ENCODE results near the gene PFKFB4.

DNA sequence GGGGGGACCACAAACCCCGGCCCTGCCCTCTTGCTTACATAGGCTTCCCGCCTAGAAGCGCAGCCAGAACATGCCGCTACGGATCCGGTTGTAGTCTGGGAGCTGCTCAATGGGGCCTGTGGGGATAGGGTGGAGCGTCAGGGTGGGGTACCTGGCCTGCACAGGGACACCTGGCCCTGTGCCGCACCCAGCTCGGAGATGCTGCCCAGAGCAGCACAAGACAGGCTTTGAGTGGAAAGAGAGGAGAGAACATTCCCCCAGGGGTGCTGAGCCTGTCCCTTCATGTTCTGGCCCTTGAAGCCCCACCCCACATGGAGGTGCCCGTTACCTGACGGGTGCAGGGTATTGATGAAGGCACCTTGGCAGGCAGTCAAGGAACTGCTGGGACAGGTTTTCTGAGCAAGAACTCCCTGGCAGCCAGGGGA is 42.5 kb upstream of the PFKFB4 start:
- TF ChIP-seq, protein P1, sequence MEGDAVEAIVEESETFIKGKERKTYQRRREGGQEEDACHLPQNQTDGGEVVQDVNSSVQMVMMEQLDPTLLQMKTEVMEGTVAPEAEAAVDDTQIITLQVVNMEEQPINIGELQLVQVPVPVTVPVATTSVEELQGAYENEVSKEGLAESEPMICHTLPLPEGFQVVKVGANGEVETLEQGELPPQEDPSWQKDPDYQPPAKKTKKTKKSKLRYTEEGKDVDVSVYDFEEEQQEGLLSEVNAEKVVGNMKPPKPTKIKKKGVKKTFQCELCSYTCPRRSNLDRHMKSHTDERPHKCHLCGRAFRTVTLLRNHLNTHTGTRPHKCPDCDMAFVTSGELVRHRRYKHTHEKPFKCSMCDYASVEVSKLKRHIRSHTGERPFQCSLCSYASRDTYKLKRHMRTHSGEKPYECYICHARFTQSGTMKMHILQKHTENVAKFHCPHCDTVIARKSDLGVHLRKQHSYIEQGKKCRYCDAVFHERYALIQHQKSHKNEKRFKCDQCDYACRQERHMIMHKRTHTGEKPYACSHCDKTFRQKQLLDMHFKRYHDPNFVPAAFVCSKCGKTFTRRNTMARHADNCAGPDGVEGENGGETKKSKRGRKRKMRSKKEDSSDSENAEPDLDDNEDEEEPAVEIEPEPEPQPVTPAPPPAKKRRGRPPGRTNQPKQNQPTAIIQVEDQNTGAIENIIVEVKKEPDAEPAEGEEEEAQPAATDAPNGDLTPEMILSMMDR (conservative IDR thresholded peaks at IDR 0.05; ENCODE audit: low read depth in 2 of 2), result no peak
- TF ChIP-seq POLR2AphosphoS5 (IDR thresholded peaks at IDR 0.05; ENCODE audit: low read depth), result no peak
- TF ChIP-seq EZH2 (IDR thresholded peaks at IDR 0.05; ENCODE audit: low read depth, unreplicated experiment), result no peak
- TF ChIP-seq, protein P2, sequence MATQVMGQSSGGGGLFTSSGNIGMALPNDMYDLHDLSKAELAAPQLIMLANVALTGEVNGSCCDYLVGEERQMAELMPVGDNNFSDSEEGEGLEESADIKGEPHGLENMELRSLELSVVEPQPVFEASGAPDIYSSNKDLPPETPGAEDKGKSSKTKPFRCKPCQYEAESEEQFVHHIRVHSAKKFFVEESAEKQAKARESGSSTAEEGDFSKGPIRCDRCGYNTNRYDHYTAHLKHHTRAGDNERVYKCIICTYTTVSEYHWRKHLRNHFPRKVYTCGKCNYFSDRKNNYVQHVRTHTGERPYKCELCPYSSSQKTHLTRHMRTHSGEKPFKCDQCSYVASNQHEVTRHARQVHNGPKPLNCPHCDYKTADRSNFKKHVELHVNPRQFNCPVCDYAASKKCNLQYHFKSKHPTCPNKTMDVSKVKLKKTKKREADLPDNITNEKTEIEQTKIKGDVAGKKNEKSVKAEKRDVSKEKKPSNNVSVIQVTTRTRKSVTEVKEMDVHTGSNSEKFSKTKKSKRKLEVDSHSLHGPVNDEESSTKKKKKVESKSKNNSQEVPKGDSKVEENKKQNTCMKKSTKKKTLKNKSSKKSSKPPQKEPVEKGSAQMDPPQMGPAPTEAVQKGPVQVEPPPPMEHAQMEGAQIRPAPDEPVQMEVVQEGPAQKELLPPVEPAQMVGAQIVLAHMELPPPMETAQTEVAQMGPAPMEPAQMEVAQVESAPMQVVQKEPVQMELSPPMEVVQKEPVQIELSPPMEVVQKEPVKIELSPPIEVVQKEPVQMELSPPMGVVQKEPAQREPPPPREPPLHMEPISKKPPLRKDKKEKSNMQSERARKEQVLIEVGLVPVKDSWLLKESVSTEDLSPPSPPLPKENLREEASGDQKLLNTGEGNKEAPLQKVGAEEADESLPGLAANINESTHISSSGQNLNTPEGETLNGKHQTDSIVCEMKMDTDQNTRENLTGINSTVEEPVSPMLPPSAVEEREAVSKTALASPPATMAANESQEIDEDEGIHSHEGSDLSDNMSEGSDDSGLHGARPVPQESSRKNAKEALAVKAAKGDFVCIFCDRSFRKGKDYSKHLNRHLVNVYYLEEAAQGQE (IDR thresholded peaks at IDR 0.05; ENCODE audit: unreplicated experiment), result no peak
